ENCODE data around the gene ZBTB48.

DNA sequence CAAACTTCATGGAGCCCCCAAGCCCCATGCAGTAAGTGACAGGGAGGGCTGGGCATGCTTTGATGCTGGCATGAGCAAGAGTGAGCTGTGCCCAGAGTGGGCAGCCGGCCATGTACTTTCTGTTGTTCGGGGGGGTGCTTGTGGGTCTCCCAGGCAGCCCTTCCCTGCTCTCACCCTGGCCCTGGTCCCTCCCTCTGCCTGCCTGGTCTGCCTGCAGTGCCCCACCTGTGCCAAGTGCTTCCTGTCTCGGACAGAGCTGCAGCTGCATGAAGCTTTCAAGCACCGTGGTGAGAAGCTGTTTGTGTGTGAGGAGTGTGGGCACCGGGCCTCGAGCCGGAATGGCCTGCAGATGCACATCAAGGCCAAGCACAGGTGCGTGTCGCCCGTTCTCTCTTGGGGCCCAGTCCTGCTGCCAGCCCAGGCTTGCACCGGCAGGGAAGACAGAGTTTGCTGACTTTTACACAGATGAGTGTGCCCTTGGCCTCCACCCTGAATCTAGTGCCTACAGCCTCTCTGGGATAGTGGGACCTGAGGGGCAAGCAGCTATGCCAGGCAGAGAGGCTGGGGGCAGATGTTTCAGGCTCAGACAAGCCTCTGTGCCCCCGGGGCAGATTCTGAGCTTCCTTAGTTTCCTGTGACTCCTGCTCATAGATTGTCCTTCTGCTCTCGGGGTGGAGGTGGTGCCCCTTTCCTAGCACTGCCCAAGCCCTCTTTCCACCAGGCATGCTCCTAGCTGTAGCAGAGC is 7.6 kb downstream of the ZBTB48 start:
- TF ChIP-seq POLR2A (IDR thresholded peaks at IDR 0.05; ENCODE audit: extremely low read depth, insufficient read length) (no peak), CTCF (IDR thresholded peaks at IDR 0.05; ENCODE audit: low read depth, low read length) (no peak), MYC (IDR thresholded peaks at IDR 0.05; ENCODE audit: low read depth, low read length) (no peak)
- TF ChIP-seq, protein P1, sequence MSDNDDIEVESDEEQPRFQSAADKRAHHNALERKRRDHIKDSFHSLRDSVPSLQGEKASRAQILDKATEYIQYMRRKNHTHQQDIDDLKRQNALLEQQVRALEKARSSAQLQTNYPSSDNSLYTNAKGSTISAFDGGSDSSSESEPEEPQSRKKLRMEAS (IDR thresholded peaks at IDR 0.05; ENCODE audit: low read depth, low read length), result no peak

All from NB4 (cell line).